PFSK-1 (cell line): ENCODE data around the gene SLC38A3.

ENCODE experiments used
- FOXP2 ChIP-seq: optimal IDR thresholded peaks from 2 replicates; pipeline ENCODE3; 2011; ENCODE audit warnings: borderline replicate concordance, control low read depth, inconsistent platforms; ENCODE audit not compliant: insufficient read depth; ENCODE audit errors: extremely low read length, extremely low read depth
- POLR2AphosphoS5 ChIP-seq: IDR thresholded peaks from 2 replicates; pipeline ENCODE4 v1.6.1; 2012; ENCODE audit warnings: low read depth, mild to moderate bottlenecking, control low read depth, low read length, moderate library complexity
- SIN3A ChIP-seq: IDR thresholded peaks from 2 replicates; pipeline ENCODE4 v1.6.1; 2012; ENCODE audit warnings: mild to moderate bottlenecking, low read length, moderate library complexity, borderline replicate concordance; ENCODE audit not compliant: insufficient read depth
- TAF1 ChIP-seq: IDR thresholded peaks from 2 replicates; pipeline ENCODE4 v1.6.1; 2012; ENCODE audit warnings: low read length, control low read depth, borderline replicate concordance; ENCODE audit not compliant: insufficient read depth
- TF ChIP-seq, protein P1 (sequence below), 2 experiments: IDR thresholded peaks; 2 replicates each; pipeline versions ENCODE4 v1.6.1 to v1.8.0; 2011 to 2012; ENCODE audit warnings: low read depth in 2 of 2, low read length in 2 of 2, control low read depth in 1 of 2, inconsistent platforms in 1 of 2, mild to moderate bottlenecking in 1 of 2, moderate library complexity in 1 of 2; ENCODE audit not compliant: insufficient read depth in 1 of 2

The SLC38A3 gene

GRCh38 chr3:50203809-50204803 lies 965 bp upstream of the SLC38A3 start:
- TF ChIP-seq, protein P1, sequence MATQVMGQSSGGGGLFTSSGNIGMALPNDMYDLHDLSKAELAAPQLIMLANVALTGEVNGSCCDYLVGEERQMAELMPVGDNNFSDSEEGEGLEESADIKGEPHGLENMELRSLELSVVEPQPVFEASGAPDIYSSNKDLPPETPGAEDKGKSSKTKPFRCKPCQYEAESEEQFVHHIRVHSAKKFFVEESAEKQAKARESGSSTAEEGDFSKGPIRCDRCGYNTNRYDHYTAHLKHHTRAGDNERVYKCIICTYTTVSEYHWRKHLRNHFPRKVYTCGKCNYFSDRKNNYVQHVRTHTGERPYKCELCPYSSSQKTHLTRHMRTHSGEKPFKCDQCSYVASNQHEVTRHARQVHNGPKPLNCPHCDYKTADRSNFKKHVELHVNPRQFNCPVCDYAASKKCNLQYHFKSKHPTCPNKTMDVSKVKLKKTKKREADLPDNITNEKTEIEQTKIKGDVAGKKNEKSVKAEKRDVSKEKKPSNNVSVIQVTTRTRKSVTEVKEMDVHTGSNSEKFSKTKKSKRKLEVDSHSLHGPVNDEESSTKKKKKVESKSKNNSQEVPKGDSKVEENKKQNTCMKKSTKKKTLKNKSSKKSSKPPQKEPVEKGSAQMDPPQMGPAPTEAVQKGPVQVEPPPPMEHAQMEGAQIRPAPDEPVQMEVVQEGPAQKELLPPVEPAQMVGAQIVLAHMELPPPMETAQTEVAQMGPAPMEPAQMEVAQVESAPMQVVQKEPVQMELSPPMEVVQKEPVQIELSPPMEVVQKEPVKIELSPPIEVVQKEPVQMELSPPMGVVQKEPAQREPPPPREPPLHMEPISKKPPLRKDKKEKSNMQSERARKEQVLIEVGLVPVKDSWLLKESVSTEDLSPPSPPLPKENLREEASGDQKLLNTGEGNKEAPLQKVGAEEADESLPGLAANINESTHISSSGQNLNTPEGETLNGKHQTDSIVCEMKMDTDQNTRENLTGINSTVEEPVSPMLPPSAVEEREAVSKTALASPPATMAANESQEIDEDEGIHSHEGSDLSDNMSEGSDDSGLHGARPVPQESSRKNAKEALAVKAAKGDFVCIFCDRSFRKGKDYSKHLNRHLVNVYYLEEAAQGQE (IDR thresholded peaks at IDR 0.05; ENCODE audit: insufficient read depth in 1 of 2, low read depth in 2 of 2, low read length in 2 of 2): no peak
- no peak for TF ChIP-seq SIN3A

- TF ChIP-seq SIN3A: no peak
- TF ChIP-seq POLR2AphosphoS5: no peak
- TF ChIP-seq FOXP2: no peak
- no peak for TF ChIP-seq TAF1
- TF ChIP-seq, protein P1 (IDR thresholded peaks at IDR 0.05; ENCODE audit: insufficient read depth in 1 of 2, low read depth in 2 of 2, low read length in 2 of 2): no peak
These were observed 574 bp downstream of the SLC38A3 start for GRCh38 chr3:50205413-50206276.

DNA sequence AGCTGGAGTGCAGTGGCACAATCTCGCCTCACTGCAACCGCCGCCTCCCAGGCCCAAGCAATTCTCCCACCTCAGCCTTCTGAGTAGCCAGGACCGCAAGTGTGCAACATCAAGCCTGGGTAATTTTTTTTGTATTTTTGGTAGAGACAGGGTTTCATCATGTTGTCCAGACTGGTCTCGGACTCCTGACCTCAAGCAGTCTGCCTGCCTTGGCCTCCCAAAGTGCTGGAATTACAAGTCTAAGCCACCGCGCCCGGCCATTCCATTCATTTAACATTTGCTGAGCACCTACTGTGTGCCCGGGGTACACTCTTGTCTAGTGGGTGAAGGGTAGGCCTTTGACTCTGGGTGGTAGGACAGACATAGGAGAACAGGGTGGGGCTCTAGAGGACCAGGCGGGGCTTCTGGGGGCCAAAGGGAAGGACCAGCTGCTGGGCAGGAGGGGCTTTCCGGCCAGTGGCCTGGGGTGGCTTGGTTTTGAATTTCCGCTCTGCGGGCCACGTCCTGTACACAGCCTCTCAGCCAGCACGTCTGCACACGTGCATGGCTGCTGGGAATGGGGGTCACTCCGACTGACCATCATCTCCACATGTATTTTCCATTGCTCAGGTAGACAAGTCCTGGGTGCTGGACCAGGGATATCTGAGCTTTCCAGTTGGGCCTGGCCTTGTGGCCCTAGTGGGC lies 2.4 kb downstream of the SLC38A3 start:
- TF ChIP-seq FOXP2 (no peak), TAF1 (no peak), SIN3A (no peak), POLR2AphosphoS5 (no peak)
- TF ChIP-seq, protein P1 (IDR thresholded peaks at IDR 0.05; ENCODE audit: insufficient read depth in 1 of 2, low read depth in 2 of 2, low read length in 2 of 2): no peak

DNA sequence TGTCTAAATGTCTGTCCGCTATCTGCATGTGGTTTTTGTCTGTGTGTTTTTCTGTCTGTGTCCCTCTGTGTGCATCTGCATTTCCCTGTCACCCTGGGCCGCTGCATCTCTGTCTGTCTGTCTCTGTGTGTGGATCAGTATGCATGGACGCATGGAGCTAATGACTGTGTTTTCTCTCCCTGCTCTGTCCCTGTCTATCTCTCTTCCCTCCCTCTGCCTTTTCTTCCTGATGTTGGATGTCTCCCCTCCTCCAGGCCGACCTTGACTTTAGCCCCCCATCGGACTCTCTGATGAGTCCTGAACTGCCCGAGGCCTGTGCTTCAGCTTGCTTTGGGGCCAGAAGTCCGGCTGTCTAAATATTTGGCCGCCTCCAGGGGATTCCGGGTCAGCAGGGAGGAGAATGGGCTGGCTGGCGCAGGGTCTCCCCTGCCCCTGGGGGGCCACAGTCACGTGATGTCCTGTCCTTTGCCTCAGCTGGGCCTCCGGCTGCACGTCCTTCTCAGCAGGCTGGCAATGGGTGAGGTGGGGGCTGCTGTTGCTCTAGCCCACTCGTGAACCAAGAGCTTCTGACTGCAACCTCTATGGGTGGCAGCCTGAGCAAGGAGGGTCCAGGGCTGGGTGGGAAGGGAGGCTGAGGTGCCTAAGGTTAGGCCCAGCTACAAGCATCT lies 3.7 kb downstream of the SLC38A3 start:
- no peak for TF ChIP-seq SIN3A
- TF ChIP-seq FOXP2: no peak
- no peak for TF ChIP-seq POLR2AphosphoS5
- TF ChIP-seq, protein P1 (IDR thresholded peaks at IDR 0.05; ENCODE audit: insufficient read depth in 1 of 2, low read depth in 2 of 2, low read length in 2 of 2): no peak
- TF ChIP-seq TAF1: no peak
